Sciatic nerve (tissue), 2 donors: ENCODE results near the gene ADAMTSL2. TPM values are rescaled to one million over a fixed set of nuclear protein-coding genes. Genes with fewer than 3 reads are reported as not detected.

Experiments
- ATAC-seq: fragments of 200-7000 bp; cut with Tn5 transposase; one replicate; pipeline ENCODE4 v1.9.1; 2020; ENCODE audit warnings: mild to moderate bottlenecking, moderate library complexity
- DNase-seq: peaks from one replicate; pipeline ENCODE4 v3.0.0-alpha.2; 2020; ENCODE audit warnings: low spot score
- intact Hi-C: fragments of 100-400 bp; cut with DNase I; formaldehyde crosslinking; loops from one replicate; pipeline ENCODE4 v1.14.2; 2022
- total RNA-seq: library from RNA; stranded (reverse); fragmentation: NEBNext Ultra II Directional; extraction: Animal tissue kit (Norgen Biotek cat#: 25700); gene quantifications from one replicate; pipeline ENCODE4 v1.2.1, GENCODE V29; 2021
- donor health status: DM: no; HTN: no; CAD: no.
- donor health status: DM: no; HTN: no; CAD: no.

The ADAMTSL2 gene
- total RNA-seq, 1 donor from 2014 or later: 22.3 TPM

GRCh38 chr9:133590231-133590855, 55.8 kb downstream of the ADAMTSL2 start:
- DNase-seq (no peak), ATAC-seq (no peak)
- intact Hi-C loops: no loop called here

- DNase-seq: no peak
- intact Hi-C loops: no loop called here
- no peak for ATAC-seq
Observed at GRCh38 chr9:133591116-133591910, 56.8 kb downstream of the ADAMTSL2 start.

GRCh38 chr9:133591985-133592384, 57.5 kb downstream of the ADAMTSL2 start:
- intact Hi-C loops: no loop called here
- ATAC-seq (peak; percentile 57), DNase-seq (no peak)

- DNase-seq (no peak), ATAC-seq (peak; percentile 27)
- intact Hi-C loops: no loop called here
Observed at GRCh38 chr9:133592731-133593409, 58.4 kb downstream of the ADAMTSL2 start.

GRCh38 chr9:133593587-133594253, 59.2 kb downstream of the ADAMTSL2 start:
- intact Hi-C loops: no loop called here
- no peak for DNase-seq
- no peak for ATAC-seq

- no peak for DNase-seq
- ATAC-seq: no peak
- intact Hi-C loops: no loop called here
Observed at GRCh38 chr9:133594310-133594709, 59.8 kb downstream of the ADAMTSL2 start.

- intact Hi-C loops: no loop called here
- no peak for ATAC-seq
Observed at GRCh38 chr9:133595910-133596309, 61.4 kb downstream of the ADAMTSL2 start.

GRCh38 chr9:133597316-133597957, 62.9 kb downstream of the ADAMTSL2 start:
- ATAC-seq (no peak), DNase-seq (no peak)
- intact Hi-C loops: no loop called here

More at GRCh38 chr9:133595910-133596309, 61.4 kb downstream of the ADAMTSL2 start:
- DNase-seq: no peak

GRCh38 chr9:133598978-133599377, 64.5 kb downstream of the ADAMTSL2 start:
- ATAC-seq: no peak
- DNase-seq: no peak
- intact Hi-C loops: no loop called here

- DNase-seq (no peak), ATAC-seq (no peak)
- intact Hi-C loops: no loop called here
Observed at GRCh38 chr9:133599470-133600173, 65.1 kb downstream of the ADAMTSL2 start.

GRCh38 chr9:133600739-133601138, 66.2 kb downstream of the ADAMTSL2 start:
- ATAC-seq (no peak), DNase-seq (no peak)
- intact Hi-C loops: no loop called here

GRCh38 chr9:133601746-133602145, 67.2 kb downstream of the ADAMTSL2 start:
- no peak for DNase-seq

GRCh38 chr9:133602277-133602676, 67.8 kb downstream of the ADAMTSL2 start:
- ATAC-seq: no peak
- intact Hi-C loops: no loop called here
- DNase-seq: no peak

More at GRCh38 chr9:133601746-133602145, 67.2 kb downstream of the ADAMTSL2 start:
- intact Hi-C loops: no loop called here
- no peak for ATAC-seq

- no peak for ATAC-seq
- intact Hi-C loops: no loop called here
- DNase-seq: no peak
Observed at GRCh38 chr9:133603135-133603927, 68.8 kb downstream of the ADAMTSL2 start.

- ATAC-seq (no peak), DNase-seq (no peak)
- intact Hi-C loops: no loop called here
Observed at GRCh38 chr9:133604214-133604613, 69.7 kb downstream of the ADAMTSL2 start.

- ATAC-seq: no peak
- intact Hi-C loops: no loop called here
- no peak for DNase-seq
Observed at GRCh38 chr9:133604856-133605255, 70.4 kb downstream of the ADAMTSL2 start.

- intact Hi-C loops: no loop called here
- ATAC-seq (no peak), DNase-seq (no peak)
Observed at GRCh38 chr9:133605446-133605845, 70.9 kb downstream of the ADAMTSL2 start.
